DMS53 (cell line): ENCODE results near the gene GPR142.
A peak's percentile ranks its signal among the peaks of the same experiment; 100 is the strongest.

Source experiments
- DNase-seq: peaks from one replicate; lab custom pipeline; 2025; lab: John Stamatoyannopoulos, UW

Gene GPR142, protein sequence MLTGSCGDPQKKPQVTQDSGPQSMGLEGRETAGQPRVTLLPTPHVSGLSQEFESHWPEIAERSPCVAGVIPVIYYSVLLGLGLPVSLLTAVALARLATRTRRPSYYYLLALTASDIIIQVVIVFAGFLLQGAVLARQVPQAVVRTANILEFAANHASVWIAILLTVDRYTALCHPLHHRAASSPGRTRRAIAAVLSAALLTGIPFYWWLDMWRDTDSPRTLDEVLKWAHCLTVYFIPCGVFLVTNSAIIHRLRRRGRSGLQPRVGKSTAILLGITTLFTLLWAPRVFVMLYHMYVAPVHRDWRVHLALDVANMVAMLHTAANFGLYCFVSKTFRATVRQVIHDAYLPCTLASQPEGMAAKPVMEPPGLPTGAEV

DNA sequence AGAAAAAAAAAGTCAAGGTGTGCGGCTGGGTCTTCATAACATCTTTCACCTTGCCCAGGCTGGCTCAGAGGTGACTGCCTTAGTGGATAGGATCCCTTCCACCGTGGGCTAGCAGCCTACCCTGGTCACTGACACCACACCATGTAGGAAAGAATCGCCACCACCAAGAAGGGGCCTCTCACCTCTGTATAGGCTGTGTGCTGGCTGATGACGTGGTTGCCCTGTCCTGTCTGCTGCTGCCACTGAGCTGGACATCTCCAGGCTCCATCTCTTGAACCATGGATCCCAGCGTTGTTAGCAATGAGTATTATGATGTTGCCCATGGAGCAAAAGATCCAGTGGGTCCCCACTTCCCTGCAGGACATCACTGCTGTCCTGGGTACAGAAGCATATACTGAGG lies at the start of gene GPR142:
Gene GPR142, plus strand, starts transcription at position 301 of the 400 bp plus-strand sequence. CDS start 2,035 bp downstream, outside the sequence.
- DNase-seq: no peak

DNA sequence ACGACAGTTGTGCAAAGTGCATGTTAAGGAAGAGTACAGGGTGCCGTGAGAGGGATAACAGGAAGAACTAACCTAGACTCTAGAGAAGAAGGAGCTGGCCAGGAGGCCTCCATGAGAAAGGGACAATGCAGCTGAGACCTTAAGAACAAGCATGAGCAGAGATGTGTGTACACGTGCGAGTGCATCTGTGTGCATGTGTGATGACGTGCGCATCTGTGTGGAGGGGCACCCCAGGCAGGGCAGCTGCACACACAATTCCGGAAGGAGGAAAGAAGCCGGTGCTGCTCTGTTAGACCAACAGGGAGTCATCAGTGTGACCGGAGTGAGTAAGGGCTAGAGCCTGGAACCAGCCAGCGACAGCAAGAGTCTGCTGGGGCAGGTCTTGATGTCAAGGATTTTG lies 48.9 kb upstream of the GPR142 start:
- no peak for DNase-seq

DNA sequence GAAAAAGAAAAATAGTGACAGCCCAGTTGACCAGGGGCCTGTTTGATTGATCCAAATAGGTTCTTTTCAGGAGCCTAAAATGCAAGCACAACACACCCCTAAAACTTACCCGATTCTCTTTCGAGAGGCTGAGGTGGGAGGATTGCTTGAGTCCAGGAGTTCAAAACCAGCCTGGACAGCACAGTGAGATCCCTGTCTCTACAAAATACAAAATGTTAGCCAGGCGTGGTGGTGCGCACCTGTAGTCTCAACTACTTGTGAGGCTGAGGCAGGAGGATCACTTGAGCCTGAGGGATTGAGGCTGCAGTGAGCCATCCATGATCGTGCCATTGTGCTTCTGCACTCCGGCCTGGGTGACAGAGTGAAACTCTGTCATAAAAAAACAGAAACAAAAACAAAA lies 42.8 kb upstream of the GPR142 start:
- DNase-seq: no peak

DNA sequence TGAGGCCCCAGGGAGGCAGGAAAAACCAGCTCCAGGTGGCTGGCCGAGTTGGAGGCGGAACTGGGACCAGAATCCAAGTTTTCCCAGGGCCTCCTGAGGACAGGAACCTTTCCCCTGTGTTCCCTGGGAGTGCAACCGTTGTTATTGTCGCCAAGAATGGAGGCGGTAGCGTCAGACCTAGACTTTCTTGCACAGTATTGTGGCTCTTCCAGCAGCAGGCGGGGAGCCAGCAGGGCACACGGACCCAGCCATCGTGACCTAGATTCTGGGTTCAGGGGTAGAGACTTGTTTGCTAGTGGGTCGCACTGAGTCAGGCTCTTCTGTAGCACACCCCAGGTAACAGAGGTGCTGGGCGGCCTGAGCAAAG lies 41.9 kb upstream of the GPR142 start:
- peak; percentile 38 for DNase-seq

DNA sequence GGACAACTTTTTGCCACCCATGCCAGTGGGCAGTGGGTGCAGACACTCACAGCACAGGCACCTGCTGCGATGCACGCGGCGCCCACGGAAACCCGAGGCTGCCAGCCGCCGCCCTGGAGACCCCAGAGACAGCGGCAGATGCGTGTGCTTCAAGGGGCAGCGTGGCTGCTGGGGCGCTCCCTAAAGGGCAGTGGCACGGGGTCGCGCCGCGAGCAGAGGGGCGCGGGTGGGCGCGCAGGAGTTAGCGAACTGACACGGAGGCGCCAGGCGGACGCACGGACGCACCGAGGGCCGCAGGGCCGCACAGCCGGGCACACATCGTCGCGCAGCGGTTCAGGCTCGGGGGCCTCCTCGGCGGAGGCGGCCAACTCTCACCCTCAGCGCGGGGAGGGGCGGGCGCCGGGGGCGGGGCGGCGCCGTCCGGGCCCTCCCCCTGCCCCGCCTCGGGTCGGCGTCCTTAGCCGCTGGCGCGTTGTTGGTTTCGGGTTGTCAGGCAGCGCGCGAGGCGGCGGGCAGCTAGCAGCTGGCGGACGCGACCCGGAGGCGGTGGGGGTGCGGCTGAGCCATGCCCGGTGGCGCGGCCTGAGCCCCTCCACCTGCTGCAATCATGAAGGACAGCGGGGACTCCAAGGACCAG lies 41.4 kb upstream of the GPR142 start, which contains the start of gene KIF19:
Gene KIF19, plus strand, starts transcription at position 484 of the 637 bp plus-strand sequence. Its CDS starts 124 bp downstream, at position 608.
- DNase-seq: peak; percentile 92

DNA sequence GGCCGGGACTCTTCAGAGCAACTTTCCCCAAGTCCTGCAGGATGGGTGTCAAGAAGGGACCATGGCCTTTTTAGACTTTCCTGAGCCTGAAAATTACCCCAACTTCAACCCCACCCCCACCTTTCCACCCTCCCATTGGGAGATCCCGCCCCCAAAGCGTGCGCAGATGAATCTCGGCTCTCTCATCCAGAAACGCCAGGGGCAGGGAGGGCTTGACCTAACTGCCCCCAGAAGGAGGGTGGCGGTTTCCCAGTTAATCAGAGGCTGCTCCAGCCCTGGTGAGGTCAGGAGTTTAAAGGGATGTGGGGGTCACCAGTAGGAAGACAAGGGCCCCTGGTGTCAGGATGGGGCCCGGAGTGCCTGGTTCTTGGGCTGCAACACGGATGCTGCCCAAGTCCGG lies 40.8 kb upstream of the GPR142 start:
- peak; percentile 63 for DNase-seq

DNA sequence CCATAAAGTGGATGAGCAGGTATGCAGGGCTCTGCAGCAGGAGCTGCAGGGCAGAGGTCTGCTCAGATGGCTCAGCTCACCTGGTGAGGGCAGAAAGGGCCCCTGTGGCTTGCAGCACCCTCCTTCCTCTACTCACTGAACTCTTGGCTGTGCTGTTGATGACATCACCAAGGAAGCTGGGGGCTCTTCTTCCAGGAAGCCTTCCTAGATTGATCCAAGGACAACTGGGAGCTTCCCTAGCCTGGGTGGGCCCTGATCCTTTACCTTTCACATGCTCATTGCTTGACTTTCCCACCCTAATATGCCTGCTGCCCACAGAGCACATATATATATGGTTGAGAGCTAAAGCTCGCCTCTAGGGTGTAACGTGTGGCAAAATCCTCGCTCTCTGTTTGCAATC lies 38.8 kb upstream of the GPR142 start:
- DNase-seq: peak; percentile 34

DNA sequence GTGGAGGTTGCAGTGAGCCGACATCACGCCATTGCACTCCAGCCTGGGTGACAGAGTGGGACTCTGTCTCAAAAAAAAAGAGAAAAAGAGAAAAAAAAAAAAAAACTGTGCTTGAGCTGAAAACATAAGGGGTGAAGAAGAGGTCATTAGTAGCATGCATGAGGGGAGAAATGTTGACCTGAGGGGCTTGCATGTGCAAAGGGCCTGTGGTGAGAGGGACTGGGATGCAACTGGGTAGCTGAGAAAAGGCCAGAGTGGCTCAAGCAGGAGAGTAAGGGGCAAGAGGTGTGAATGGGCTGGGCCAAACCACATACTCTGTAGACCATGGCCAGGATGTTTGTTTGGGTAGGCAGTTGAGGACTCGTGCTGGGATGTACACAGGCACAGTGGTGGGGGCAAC lies 37.9 kb upstream of the GPR142 start:
- no peak for DNase-seq

DNA sequence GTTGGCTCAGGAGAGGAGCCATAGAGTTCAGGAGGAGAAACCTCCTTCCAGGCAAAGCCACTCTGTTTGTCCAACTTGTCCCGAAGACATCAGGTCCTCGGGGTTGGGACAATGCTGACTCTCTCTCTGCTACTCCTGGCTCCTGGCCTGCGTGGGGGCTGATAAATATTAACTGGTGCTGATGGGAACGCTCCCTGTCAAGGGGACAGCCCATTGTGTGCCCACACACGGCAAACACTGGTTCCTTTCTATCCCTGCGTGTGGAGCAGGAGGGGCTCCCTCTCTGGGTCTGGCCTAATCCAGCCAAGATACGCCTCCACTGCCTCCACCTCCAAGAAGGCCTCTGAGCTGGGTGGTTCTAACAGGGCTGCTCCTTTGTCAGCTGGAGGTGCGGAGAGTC lies 36.9 kb upstream of the GPR142 start:
- peak; percentile 64 for DNase-seq

DNA sequence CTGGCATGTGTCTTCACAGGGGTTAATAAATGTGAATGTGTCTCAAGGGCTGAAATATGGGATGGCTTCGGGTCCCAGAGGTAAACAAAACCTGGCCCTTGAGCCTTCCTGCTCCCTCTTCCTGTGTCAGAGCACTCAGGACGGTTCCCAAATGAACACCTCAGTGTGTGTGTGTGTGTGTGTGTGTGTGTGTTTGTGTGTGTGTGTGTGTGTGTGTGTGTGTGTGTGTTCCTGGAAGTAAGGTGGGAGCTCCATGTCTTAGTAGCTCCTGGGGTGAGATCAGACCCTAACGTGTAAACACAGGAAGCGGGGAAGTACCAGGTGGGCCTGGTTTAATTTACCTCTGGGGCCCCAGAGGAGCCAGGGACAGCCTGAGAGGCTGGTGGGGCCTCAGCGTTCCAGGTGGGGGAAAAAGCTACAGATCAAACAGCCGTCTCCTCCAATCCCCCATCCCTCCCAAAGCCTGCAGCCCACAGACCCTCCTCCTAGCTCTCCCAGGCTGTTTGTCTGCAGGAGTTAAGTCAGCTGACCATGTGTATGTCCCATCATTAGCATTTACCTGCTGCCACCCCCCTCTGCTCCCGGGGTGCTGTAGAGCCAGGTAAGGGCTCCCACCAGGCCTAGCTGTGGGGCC lies 35.2 kb upstream of the GPR142 start:
- peak; percentile 92 for DNase-seq

DNA sequence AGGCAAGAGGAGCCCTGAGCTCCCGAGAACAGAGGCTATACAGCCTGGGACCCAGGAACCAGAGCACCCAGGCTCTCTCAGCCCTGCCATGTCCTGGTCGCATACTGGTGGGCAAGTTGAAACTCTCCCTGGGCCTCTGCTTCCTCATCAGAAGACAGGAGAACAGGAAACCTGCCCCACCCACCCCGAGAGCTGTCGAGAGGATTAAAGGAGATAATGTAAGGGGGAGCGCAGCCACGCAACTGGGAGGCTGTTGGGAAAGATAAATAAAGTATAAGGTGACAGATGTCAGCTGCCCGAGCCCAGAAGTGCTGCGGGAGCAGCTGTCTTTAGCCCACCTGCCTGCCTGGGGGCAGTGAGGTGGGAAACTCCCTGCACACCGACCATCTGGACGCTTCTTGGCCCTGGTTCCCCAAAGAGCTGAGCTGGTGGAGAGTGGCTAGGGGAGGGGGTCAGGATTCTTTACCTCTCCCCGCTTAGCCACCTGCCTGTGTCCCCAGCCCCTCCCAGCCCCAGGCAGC lies 34.5 kb upstream of the GPR142 start:
- peak; percentile 99 for DNase-seq

DNA sequence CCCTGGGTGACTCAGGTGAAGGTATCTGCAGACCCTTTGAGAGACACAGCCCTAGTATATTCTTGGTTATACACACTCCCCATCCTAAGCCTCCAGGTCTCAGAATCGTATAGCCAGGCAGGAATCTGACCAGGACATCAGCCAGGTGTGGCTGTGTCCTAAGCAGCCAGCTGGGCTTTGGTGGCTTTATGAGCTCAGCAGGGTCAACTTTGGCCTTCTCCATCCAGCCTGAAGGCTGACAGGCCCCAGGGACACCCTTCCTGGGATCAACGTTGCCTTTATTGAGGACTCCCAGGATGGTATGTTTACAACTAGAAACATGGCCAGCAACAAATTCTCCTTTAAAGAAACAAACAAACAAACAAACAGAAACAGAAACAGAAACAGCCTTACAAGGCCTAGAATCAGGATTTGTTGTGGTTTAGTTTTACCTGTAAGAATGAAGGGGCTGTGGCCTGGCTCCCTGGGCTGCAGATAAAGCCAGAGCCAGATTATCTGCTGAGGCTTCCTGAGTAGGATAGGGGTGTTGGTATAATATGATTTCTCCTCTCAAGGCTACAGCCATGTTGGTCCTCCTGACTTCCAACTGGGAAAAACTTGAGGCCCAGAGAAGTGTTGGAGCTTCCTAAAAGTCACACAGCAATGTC lies 32.8 kb upstream of the GPR142 start:
- peak; percentile 86 for DNase-seq

DNA sequence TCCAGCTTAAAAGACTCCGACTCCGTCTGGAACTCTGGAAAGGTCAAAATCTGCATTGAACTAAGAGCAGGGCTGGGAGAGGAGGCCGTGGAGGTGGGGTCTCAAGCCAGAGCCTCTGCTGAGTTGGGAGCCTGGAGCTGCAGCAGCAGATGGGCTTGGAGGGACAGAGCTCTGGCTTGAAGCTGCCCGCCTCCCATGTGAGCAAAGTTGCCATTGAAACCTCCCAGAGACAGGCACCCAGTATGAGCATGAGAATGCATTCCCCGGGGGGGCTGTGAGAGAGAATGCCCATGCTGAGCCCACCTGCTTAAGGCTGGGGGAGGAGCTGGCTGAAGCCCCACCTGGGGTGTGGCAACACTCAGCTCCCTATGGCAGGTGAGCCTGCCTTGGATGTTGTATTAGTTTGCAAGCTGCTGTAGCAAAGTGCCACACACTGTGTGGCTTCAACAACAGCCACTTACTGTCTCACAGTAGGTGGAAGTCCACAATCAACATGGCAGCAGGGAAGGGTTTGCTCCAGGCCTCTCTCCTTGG lies 31.7 kb upstream of the GPR142 start:
- no peak for DNase-seq

DNA sequence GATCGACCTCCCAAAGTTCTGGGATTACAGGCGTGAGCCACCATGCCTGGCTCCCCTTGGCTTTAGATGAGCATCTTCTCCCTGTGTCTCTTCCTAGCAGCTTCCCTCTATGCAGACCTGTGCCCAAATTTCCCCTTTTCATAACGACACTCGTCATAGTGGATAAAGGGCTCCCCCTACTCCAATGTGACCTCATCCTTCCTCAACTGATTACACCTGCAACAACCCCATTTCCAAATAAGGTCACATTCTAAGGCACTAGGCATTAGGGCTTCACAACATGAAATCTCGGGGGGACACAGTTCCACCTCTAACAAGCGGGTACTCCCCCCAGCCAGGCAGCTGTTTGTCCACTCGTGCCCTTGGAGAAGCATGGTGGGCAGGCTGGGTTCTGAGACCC lies 31.0 kb upstream of the GPR142 start:
- DNase-seq: no peak

DNA sequence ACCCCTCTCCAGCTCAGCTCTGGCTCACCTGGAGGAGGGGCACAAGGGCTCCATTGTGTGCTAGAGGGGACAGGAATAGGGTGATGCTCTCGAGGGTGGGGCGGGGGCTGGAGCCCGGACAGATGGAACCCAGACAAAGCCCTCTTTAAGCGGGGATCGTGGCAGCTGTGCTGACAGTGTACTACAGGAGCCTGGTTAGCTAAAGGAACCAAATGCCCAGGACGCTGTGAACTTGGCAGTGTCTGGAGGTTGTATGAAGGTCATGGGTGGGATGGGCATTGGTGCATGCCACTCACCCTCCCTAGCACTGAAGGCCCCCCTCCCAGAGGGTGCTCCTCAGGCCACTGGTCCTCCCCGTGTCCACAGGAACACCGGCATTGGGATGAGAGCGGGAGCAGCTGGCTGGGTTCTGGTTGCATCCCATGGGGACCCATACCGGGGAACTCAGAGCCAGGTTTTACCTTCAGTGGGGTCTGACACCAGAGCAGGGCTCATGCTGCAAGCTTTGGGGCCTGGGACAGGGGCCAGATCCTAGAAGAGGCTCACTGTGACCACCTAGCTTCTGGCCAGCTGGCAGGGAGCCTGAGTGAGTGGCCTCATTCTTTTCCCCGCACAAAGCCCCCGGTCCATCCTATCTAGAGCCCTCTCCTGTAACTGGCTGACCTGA lies 29.3 kb upstream of the GPR142 start:
- peak; percentile 73 for DNase-seq

DNA sequence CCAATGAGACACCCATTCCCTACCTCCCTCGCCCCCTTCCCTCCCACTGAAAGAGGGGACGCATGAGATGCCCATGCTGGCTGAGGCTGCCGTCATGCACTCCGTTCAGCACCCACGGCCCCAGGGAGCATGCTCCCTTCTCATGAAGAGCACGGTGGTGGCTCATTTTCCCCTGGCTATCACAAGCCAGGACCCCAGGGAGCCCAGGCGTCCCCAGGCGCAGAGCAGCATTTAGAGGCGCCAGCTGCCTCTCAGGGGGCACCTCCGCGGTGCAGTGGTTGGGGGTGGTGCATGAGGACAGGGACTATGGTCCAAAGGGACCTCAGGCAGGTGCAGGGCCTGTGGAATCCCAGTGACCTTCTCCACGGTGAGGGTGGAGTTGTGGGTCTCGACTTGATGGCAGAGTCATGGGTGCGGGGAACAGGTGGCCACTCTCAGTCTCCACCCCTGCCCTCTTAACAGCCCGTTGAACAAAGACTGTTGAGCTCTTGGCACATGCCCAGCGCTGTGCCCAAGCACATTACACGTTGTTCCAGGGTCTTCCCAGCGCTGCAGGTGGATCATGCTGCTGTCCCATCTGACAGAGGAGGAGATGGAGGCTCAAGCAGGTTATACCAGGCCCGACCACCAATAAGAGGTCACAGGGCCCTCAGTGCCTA lies 27.6 kb upstream of the GPR142 start:
- peak; percentile 94 for DNase-seq

DNA sequence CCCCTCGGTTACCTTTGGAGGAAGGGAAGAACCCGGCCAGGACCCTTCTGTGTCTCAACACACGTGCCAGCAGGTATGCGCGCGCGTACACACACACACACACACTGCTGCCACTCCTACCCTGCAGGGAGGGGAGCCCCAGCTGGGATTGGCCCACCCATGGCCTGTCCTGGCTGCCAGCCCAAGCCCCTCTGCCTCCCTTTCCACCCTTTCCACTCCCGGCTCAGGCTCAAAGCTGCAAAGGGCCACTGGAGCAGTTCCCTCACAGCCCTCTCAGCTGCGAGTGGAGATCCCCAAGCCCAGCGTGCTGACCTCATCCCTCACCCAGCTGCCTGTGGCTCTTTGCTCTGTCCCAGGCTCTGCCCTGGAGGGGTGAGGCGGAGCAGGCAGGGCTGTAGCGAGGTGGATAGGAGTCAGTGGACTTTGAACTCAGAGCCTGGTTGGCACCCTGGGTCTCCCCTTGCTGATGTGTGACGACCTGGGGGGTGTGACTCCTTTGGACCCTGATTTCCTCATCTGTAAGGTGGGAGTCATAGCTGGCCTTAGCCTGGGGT lies 26.8 kb upstream of the GPR142 start:
- peak; percentile 94 for DNase-seq

DNA sequence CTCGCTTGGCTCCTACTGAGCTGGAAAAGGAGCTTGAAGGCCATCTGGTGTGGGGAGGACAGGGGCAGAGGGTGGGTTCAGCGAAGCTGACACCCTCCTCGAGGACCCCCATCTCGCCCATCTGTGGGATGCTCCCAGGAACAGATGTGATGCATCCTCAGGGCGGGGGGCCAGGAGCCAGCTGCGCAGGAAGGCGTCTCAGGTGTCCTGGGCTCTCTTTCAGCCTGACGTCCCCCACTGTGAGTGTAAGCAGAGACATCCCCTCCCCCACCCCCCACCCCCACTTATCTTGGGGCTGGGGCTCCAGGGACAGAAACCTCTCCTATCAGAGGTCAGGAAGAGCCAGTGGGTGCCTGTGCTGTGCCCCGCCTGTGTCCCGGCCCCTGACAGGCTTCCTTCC lies 25.1 kb upstream of the GPR142 start:
- no peak for DNase-seq

DNA sequence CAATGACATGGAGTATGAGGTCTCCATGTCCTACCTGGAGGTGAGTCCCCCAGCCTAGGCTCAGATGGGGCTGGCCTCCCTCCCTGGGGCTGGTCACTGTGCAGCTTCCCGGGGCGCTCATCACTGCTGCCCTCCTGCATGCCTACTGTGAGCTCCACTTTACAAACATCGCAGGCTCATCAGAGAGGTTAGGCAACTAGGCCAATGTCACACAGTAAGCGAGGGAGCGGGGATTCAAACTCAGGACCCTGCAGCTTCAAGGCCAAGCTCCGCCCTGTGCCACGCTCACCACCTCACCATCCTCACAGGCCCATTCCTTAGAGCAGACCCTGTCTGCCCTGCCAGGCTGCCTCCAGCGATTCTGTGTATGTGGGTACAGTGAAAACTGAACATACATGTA lies 24.2 kb upstream of the GPR142 start:
- DNase-seq: no peak

DNA sequence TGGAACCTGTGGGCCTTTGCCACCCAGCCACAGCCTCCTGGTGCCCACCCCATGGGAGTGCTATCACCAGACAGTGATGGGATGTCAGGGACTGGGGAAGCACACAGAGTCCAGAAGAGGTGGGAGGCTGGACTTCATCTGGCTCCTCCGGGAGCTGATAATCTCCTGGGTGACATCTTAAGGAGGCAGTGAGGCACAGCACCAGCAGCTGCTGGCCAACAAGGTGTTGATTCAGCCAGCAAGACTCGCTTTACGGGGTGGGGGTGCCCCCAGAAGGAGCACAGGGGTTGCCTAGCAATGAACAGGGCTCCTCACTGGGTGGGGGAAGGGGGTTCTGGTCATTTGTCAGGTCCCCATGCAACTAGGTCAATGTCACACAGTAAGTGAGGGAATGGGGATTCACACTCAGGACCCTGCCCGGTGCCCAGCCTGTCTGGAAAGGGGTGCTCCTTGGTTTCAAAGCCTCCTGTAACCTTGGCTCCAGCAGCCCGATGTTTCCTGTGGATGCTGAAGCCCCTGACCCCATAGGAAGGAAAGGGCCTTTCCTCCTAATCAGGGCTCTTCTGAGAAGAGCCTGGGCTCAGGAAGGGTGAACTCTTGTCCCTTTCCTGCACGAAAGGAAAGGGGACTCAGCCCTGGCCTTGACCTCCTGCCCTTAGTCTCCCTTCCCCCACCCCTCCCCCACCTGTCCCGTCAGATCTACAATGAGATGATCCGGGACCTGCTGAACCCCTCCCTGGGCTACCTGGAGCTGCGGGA lies 23.6 kb upstream of the GPR142 start:
- DNase-seq: no peak
